Gastroesophageal sphincter (tissue), 3 donors: ENCODE results near the gene FOXN1.

Source experiments
- CTCF ChIP-seq, 4 experiments: fragments of 200-600 bp in 2 of 4; fragments of 450-650 bp in 2 of 4; sonication (generic) in 1 of 4; IDR thresholded peaks; one replicate each; pipeline ENCODE4 v1.5.1; 2017 to 2019; ENCODE audit warnings: antibody characterized with exemption in 4 of 4, mild to moderate bottlenecking in 2 of 4, moderate library complexity in 2 of 4
- POLR2A ChIP-seq, 2 donors: fragments of 450-650 bp; IDR thresholded peaks; one replicate each; pipeline ENCODE4 v1.6.1; 2017; ENCODE audit warnings: antibody characterized with exemption in 2 of 2, mild to moderate bottlenecking in 2 of 2, moderate library complexity in 1 of 2

- no peak for TF ChIP-seq CTCF (IDR thresholded peaks at IDR 0.05)
- no peak for TF ChIP-seq POLR2A (IDR thresholded peaks at IDR 0.05)
Observed at GRCh38 chr17:28507567-28508203, 1.5 kb downstream of the FOXN1 start.
